Effector memory CD4-positive, alpha-beta T cell (primary cell): ENCODE data around the gene COL25A1.
"Not testable (repeated sequence)": the region's sequence is repeated elsewhere in the genome, so short reads cannot be mapped to it uniquely, and the experiment has no call there.

Experiments
- DNase-seq, 3 donors: peaks; one replicate each; pipeline ENCODE4 v3.0.0-alpha.2; 2020
- H3K27ac ChIP-seq: 2 replicates; pipeline ENCODE4 v1.7.0; 2013; ENCODE audit warnings: mild to moderate bottlenecking, low read length, moderate library complexity; ENCODE audit not compliant: insufficient read depth, poor library complexity, severe bottlenecking
- H3K27me3 ChIP-seq: replicated peaks from 2 replicates; pipeline ENCODE4 v1.7.0; 2013; ENCODE audit warnings: mild to moderate bottlenecking, low read length; ENCODE audit not compliant: insufficient read depth, control insufficient read depth, poor library complexity, severe bottlenecking
- H3K36me3 ChIP-seq: 2 replicates; pipeline ENCODE4 v1.7.0; 2013; ENCODE audit warnings: mild to moderate bottlenecking, low read length, moderate library complexity; ENCODE audit not compliant: control insufficient read depth, insufficient read depth
- H3K4me1 ChIP-seq: 2 replicates; pipeline ENCODE4 v1.7.0; 2013; ENCODE audit warnings: low read length, mild to moderate bottlenecking; ENCODE audit not compliant: control insufficient read depth, insufficient read depth, poor library complexity, severe bottlenecking
- H3K4me3 ChIP-seq: 2 replicates; pipeline ENCODE4 v1.7.0; 2013; ENCODE audit warnings: low read length, low read depth, mild to moderate bottlenecking; ENCODE audit not compliant: insufficient read depth, poor library complexity, severe bottlenecking
- H3K9me3 ChIP-seq: 2 replicates; pipeline ENCODE4 v1.7.0; 2013; ENCODE audit warnings: mild to moderate bottlenecking, low read length, moderate library complexity; ENCODE audit not compliant: control insufficient read depth

Gene COL25A1

GRCh38 chr4:108881986-108882385, 420.5 kb downstream of the COL25A1 start:
- Histone ChIP-seq H3K36me3 (no peaks in the 10 kb centered on the region), H3K9me3 (no peaks in the 10 kb centered on the region), H3K27ac (no peak overlapping the region), H3K4me1 (no peaks in the 10 kb centered on the region), H3K4me3 (no peak overlapping the region), H3K27me3 (peaks cover 3% of the 10 kb centered on the region)
- no peak for DNase-seq

DNA sequence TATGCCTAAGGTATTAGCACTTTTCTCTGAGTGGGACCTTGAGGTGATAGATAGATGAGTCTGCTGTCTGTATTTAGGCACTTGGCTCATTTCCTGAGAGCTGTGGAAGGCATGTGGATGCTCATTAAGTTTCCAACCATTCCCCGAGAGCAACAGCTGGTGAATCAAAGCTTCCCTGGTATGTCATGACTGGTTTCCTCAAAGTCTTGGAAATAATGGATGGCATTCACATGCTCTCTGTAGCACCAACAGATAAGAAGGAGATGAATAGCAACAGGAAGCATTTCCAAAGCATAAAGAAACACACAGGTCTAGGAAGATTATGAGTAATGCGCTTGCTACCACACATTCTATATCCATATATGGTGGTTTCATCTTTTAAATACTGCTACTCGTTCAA, 421.3 kb downstream of the COL25A1 start:
- H3K4me1 ChIP-seq, result no peaks in the 10 kb centered on the region
- H3K27ac ChIP-seq, result no peak overlapping the region
- no peaks in the 10 kb centered on the region for H3K9me3 ChIP-seq
- H3K36me3 ChIP-seq, result no peaks in the 10 kb centered on the region
- H3K27me3 ChIP-seq, result no peaks in the 10 kb centered on the region
- DNase-seq, result no peak
- H3K4me3 ChIP-seq, result no peak overlapping the region

GRCh38 chr4:108878806-108879205, 423.7 kb downstream of the COL25A1 start:
- Histone ChIP-seq H3K27ac (no peak overlapping the region), H3K27me3 (no peaks in the 10 kb centered on the region), H3K36me3 (no peaks in the 10 kb centered on the region), H3K4me1 (no peaks in the 10 kb centered on the region), H3K9me3 (no peaks in the 10 kb centered on the region), H3K4me3 (no peak overlapping the region)
- no peak for DNase-seq

DNA sequence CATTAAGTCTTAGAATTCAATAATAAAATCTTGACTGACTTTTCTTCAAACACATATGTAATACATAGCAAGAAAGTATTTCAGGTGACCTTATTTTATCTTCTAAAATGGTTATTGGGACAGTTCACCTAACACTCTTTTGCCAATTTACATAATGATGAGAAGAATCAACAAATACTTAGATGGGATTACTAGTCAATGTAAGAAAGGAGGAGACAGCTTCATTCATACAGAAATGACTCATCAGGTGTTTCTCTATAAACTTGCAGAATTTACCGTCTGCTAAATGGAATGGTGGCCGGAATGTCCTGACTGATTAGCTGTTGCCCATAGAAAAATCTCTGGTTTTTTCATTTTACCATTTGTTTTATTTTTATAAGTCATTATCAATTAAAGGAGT, 424.6 kb downstream of the COL25A1 start:
- no peaks in the 10 kb centered on the region for H3K4me1 ChIP-seq
- H3K27me3 ChIP-seq, result no peaks in the 10 kb centered on the region
- H3K36me3 ChIP-seq, result no peaks in the 10 kb centered on the region
- H3K9me3 ChIP-seq, result no peaks in the 10 kb centered on the region
- no peak overlapping the region for H3K27ac ChIP-seq
- no peak for DNase-seq
- H3K4me3 ChIP-seq, result no peak overlapping the region

GRCh38 chr4:108874806-108875205, 427.7 kb downstream of the COL25A1 start:
- DNase-seq, result no peak
- Histone ChIP-seq H3K27ac (no peak overlapping the region), H3K4me3 (no peak overlapping the region), H3K9me3 (no peaks in the 10 kb centered on the region), H3K4me1 (no peaks in the 10 kb centered on the region), H3K36me3 (no peaks in the 10 kb centered on the region), H3K27me3 (no peaks in the 10 kb centered on the region)

GRCh38 chr4:108869970-108870369, 432.5 kb downstream of the COL25A1 start:
- not testable (repeated sequence) for H3K4me1 ChIP-seq, H3K9me3 ChIP-seq, H3K36me3 ChIP-seq, H3K4me3 ChIP-seq, H3K27me3 ChIP-seq, H3K27ac ChIP-seq, DNase-seq

DNA sequence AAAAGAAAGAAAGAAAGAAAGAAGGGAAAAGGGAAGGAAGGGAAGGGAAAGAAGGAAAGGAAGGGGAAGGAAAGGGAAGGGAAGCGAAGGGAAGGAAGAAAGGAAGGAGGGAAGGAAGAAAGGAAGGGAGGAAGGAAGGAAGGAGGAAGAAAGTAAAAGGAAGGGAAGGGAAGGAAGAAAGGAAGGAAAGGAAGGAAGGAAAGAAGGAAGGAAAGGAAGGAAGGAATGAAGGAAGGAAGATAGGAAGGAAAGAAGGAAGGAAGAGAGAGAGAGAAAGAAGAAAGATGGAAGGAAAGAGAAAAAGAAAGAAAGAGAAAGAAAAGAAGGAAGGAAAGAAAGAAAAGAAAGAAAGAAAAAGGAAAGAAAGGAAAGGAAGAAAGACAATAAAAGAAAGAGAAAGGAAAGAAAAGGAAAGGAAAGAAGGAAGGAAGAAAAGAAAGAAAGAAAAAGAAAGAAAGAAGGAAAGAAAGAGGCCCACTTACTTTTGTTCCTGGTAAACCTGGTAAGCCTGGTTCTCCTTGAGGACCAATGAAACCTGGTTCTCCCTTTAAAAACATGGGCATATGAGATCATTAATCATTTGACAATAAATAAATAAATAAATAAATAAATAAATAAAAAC, 433.7 kb downstream of the COL25A1 start:
- no peaks in the 10 kb centered on the region for H3K9me3 ChIP-seq
- H3K36me3 ChIP-seq, result no peaks in the 10 kb centered on the region
- H3K4me1 ChIP-seq, result no peaks in the 10 kb centered on the region
- DNase-seq, result no peak
- no peaks in the 10 kb centered on the region for H3K27me3 ChIP-seq
- H3K27ac ChIP-seq, result no peak overlapping the region
- no peak overlapping the region for H3K4me3 ChIP-seq

DNA sequence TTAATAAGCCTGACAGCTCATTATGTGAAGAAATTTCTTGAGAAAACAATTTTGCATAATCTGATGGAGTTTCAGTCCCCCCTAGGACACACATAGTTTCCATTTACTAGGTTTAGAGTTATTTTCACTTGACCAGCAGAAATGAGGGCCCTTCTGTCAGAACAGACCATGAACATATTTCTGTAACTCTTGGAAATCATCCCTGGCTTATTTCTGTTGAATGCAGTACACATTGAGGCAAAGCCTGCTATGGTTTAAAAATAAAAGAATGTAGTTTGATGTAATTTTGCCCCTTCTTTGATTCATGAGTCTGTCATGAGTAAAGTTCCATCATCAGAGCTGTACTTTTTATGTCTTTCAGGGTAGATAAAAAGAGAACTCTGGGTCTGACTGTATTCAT, 435.0 kb downstream of the COL25A1 start:
- DNase-seq, result no peak
- Histone ChIP-seq H3K4me1 (no peaks in the 10 kb centered on the region), H3K36me3 (no peaks in the 10 kb centered on the region), H3K4me3 (no peak overlapping the region), H3K9me3 (no peaks in the 10 kb centered on the region), H3K27ac (no peak overlapping the region), H3K27me3 (no peaks in the 10 kb centered on the region)

GRCh38 chr4:108861334-108861733, 441.1 kb downstream of the COL25A1 start:
- no peak overlapping the region for H3K27ac ChIP-seq
- H3K9me3 ChIP-seq, result no peaks in the 10 kb centered on the region
- H3K27me3 ChIP-seq, result no peaks in the 10 kb centered on the region
- H3K4me3 ChIP-seq, result no peak overlapping the region
- no peaks in the 10 kb centered on the region for H3K36me3 ChIP-seq
- DNase-seq, result no peak
- no peaks in the 10 kb centered on the region for H3K4me1 ChIP-seq

GRCh38 chr4:108854786-108855185, 447.7 kb downstream of the COL25A1 start:
- Histone ChIP-seq H3K9me3 (no peaks in the 10 kb centered on the region), H3K27me3 (no peaks in the 10 kb centered on the region), H3K4me1 (peaks cover 2% of the 10 kb centered on the region), H3K36me3 (no peaks in the 10 kb centered on the region), H3K27ac (no peak overlapping the region), H3K4me3 (no peak overlapping the region)
- no peak for DNase-seq
